Astrocyte of the spinal cord (primary cell): Measurements from ENCODE around the gene COA1.
"Not testable (repeated sequence)": the region's sequence is repeated elsewhere in the genome, so short reads cannot be mapped to it uniquely, and the experiment has no call there.

Source experiments
- DNase-seq: peaks from one replicate; pipeline ENCODE4 v3.0.0; 2011; ENCODE audit warnings: low read depth, low spot score
- H3K4me3 ChIP-seq: 2 replicates; pipeline ENCODE4 v1.5.1; 2011; ENCODE audit warnings: low read depth, mild to moderate bottlenecking, low read length, moderate library complexity
- in situ Hi-C: cut with HindIII; loops from 2 replicates; pipeline ENCODE4 v1.10.0; 2017; ENCODE audit warnings: low sequenced_read_pairs
- TF ChIP-seq, protein P1 (sequence below): IDR thresholded peaks from 2 replicates; pipeline ENCODE4 v1.5.1; 2012; ENCODE audit warnings: low read depth, mild to moderate bottlenecking, low read length, inconsistent platforms

COA1 gene

DNA sequence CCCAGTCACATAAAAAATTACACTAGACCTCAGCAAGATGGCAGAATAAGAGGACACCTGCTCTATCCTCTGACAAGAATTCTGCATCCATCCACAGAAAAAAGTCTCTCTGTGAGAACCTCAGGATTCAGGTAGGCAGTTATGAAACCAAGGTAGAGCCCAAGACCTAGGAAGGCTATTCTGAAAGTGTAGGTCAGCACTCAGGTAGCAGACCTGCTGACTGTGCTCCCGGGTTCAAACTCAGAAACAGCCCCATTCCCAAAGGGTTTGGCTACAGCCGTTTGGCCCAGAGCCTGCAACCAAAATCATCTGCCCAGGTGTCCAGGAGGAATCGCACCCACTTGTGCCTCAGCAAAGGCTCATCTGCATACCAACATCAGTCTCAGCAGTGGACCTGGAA lies 37.7 kb downstream of the COA1 start:
- TF ChIP-seq, protein P1, sequence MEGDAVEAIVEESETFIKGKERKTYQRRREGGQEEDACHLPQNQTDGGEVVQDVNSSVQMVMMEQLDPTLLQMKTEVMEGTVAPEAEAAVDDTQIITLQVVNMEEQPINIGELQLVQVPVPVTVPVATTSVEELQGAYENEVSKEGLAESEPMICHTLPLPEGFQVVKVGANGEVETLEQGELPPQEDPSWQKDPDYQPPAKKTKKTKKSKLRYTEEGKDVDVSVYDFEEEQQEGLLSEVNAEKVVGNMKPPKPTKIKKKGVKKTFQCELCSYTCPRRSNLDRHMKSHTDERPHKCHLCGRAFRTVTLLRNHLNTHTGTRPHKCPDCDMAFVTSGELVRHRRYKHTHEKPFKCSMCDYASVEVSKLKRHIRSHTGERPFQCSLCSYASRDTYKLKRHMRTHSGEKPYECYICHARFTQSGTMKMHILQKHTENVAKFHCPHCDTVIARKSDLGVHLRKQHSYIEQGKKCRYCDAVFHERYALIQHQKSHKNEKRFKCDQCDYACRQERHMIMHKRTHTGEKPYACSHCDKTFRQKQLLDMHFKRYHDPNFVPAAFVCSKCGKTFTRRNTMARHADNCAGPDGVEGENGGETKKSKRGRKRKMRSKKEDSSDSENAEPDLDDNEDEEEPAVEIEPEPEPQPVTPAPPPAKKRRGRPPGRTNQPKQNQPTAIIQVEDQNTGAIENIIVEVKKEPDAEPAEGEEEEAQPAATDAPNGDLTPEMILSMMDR = no peak
- H3K4me3 ChIP-seq = no peak overlapping the region
- in situ Hi-C loops = no loop called here
- no peak for DNase-seq

DNA sequence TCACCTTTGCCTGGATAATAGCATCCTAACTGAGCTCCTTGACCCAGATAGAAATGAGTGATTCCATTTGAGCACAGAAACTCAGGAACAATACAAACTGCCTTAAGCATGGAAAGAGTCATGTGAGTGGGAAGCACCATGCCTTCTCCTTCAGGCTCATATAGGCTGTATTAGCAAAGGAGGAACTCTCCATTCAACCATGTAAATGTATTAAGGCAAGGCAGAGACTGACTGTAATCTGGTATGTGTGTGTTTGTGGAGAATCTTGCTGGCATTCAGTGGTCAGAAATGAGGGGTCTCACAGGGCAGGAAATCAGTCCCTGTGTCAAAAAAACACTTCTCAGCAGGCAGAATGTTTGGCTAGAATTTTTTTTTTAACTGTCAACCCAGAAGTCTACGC lies 40.2 kb downstream of the COA1 start:
- no peak for DNase-seq
- in situ Hi-C loops = no loop called here
- no peak overlapping the region for H3K4me3 ChIP-seq
- TF ChIP-seq, protein P1 = no peak

DNA sequence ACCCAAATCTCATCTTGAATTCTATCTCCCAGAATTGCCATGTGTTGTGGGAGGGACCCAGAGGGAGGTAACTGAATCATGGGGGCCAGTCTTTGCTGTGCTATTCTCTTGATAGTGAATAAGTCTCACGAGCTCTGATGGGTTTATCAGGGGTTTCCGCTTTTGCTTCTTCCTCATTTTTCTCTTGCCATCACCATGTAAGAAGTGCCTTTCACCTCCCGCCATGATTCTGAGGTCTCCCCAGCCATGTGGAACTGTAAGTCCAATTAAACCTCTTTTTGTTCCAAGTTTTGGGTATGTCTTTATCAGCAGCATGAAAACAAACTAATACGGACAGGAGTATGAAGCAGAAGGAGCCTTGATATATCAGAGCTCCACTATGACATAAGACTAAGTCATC lies 41.5 kb downstream of the COA1 start:
- H3K4me3 ChIP-seq, in situ Hi-C loops, DNase-seq: not testable (repeated sequence)

DNA sequence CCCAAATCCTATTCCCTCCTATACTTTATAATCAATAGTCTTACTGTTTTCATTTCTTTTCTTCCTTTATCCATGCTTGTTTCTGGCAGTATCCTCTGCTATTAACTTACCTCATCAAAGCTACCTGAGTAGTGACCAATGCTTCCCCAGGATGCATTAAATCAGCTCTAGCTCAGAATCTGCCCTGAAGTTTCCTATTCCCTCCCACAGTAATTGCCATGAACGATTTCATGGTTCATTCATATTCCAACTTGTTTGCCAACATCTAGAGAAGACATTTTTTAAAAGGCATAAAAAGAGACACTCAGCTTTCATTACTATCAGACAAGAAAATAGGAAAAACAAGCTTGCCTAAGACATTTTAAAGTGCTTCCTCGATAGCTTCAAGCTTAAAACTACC lies 42.3 kb downstream of the COA1 start:
- DNase-seq = peak; percentile 50
- TF ChIP-seq, protein P1 = no peak
- H3K4me3 ChIP-seq = no peak overlapping the region
- in situ Hi-C loops = no loop called here

DNA sequence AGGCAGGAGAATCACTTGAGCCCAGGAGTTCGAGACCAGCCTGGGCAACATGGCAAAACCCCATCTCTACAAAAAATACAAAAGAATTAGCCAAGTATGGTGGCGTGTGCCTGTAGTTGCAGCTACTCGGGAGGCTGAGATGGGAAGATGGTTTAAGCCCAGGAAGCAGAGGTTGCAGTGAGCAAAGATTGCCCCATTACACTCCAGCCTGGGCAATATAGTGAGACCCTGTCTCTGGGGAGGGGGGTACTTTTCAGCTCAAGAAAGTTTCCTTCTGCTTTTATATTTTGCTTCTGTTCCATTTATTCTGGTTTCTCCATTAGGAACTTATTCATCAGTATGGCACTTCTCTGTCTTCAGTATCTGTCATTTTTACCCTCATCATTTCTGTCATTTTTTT lies 48.6 kb downstream of the COA1 start:
- H3K4me3 ChIP-seq = no peak overlapping the region
- in situ Hi-C loops = no loop called here
- DNase-seq = no peak
- TF ChIP-seq, protein P1 = no peak

DNA sequence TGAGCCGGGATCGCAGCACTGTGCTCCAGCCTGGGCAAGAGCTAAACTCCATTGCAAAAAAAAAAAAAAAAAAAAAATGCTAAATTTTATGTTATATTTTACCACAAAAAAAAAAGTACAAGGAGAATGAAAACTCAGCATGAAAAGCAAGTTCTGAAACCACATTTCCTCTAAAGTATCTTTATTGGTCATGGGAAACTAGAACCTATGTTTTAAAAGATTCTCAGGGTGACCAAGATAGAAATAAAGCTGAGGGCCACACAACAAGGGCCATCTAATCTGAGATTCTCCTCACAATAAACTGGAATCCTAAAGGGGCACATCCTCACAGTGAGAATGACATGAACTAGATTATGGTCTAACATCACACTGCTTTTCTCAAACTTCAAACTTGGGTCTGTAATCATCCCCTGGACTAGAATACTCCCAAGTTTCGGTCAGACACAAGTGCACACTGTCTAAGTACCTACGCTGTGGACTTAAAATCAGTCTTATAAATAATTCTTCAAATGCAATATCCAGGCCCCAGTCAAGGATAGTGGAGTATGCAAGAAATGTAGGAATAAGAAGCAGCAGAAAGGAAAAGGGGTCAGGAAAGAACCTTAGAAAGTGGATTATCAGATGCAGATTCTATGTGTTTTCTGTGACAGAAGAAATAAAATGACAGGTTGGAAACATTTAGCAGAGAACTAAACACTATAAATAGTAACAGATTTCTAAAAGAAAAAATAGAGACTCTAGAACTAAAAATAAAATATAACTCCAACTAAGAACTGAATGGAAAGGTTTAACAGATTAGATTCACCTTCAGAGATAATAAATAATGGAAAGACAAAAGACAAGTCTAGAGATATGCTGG lies 49.9 kb downstream of the COA1 start:
- in situ Hi-C loops = no loop called here
- no peak for DNase-seq
- TF ChIP-seq, protein P1 = no peak
- no peak overlapping the region for H3K4me3 ChIP-seq

DNA sequence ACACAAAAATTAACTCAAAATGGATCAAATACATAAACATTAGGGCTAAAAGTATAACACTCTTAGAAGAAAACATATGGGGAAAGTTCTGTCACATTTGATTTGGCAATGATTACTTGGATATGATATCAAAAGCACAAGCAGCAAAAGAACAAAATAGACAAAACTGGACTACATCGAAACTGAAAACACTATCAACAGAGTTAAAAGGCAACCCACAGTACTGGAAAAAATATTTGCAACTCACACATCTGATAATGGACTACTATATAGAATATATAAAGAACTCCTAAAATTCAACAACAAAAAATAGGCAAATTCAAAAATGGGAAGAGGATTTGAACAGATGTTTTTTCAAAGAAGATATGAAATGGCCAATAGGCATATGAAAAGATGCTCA lies 51.0 kb downstream of the COA1 start:
- in situ Hi-C loops = no loop called here
- no peak overlapping the region for H3K4me3 ChIP-seq
- TF ChIP-seq, protein P1 = no peak
- DNase-seq = no peak
